Stimulated activated effector memory CD8-positive, alpha-beta T cell treated with anti-CD3 and anti-CD28 coated beads, Interleukin-12 subunit alpha, Interleukin-12 subunit beta, amount 100 ng/mL, for 72 hours (primary cell): ENCODE results near the gene TCF25.
"Not testable (repeated sequence)": the region's sequence is repeated elsewhere in the genome, so short reads cannot be mapped to it uniquely, and the experiment has no call there.

Source experiments
- ATAC-seq: fragments of 150-1000 bp; cut with Tn5 transposase; 2 replicates; pipeline ENCODE4 v1.10.0; 2021
- DNase-seq, 2 donors: peaks; one replicate each; pipeline ENCODE4 v3.0.0; 2021 to 2022; ENCODE audit warnings: low spot score in 2 of 2
- H3K27ac Mint-ChIP-seq: one replicate; pipeline ENCODE4 v1.8.0; 2022; ENCODE audit warnings: mild to moderate bottlenecking, mixed read lengths
- H3K36me3 Mint-ChIP-seq: one replicate; pipeline ENCODE4 v1.8.0; 2022; ENCODE audit warnings: mild to moderate bottlenecking, mixed read lengths
- H3K4me1 Mint-ChIP-seq: one replicate; pipeline ENCODE4 v1.8.0; 2022; ENCODE audit warnings: mixed read lengths
- H3K4me3 Mint-ChIP-seq: one replicate; pipeline ENCODE4 v1.8.0; 2022; ENCODE audit warnings: mild to moderate bottlenecking, mixed read lengths
- H3K9me3 Mint-ChIP-seq: one replicate; pipeline ENCODE4 v1.8.0; 2022; ENCODE audit warnings: mixed read lengths

The TCF25 gene

DNA sequence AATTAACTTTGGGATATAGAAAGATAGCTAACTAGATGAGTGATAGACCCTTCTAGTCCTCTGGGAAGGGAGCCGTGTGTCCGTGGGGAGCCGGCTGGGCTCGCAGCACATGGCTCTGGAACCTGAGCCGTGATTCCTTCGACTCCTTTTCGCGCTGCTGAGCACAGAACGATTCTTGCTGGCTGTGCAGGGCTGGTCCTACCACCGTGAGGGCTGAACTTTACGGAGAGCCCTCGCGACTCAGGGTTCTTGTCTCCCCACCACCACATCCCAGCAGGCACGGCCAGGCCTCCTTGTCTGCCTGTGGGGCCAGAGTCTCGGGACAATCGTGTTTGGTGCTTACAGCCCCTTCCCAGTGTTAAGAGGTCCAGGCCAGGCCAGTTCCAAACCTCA is 13.8 kb upstream of the TCF25 start:
- Mint-ChIP-seq H3K4me1 (peaks cover 34% of the 10 kb centered on the region), H3K9me3 (no peaks in the 10 kb centered on the region), H3K4me3 (no peak overlapping the region), H3K36me3 (no peaks in the 10 kb centered on the region), H3K27ac (no peak overlapping the region)
- DNase-seq, result no peak
- no peak for ATAC-seq

- Mint-ChIP-seq H3K36me3 (no peaks in the 10 kb centered on the region), H3K4me1 (peaks cover 44% of the 10 kb centered on the region), H3K27ac (no peak overlapping the region), H3K4me3 (no peak overlapping the region), H3K9me3 (no peaks in the 10 kb centered on the region)
- ATAC-seq, result peak; percentile 84
- peak; percentile 86 to 92 for DNase-seq
These were observed 12.6 kb upstream of the TCF25 start for GRCh38 chr16:89860747-89861304.

DNA sequence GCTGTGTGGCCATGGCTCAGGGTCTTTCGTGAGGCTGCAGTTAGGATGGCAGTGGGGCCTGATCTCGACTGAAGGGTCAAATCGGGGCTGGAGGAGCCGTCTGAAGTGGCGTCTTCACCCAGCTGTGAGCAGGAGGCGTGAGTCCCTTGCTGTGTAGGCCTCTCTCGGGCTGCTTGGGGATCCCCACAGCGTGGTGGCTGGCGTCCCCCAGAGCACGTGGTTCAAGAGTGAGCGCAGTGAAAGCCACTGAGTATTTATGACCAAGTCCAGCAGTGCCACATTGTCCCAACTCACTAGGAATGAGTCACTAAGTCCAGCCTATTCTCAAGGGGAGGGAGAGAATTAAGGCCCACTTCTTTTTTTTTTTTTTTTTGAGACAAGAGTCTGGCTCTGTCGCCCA is 11.7 kb upstream of the TCF25 start:
- DNase-seq (no peak), ATAC-seq (no peak)
- Mint-ChIP-seq H3K27ac (no peak overlapping the region), H3K4me3 (no peak overlapping the region), H3K4me1 (peaks cover 44% of the 10 kb centered on the region), H3K36me3 (no peaks in the 10 kb centered on the region), H3K9me3 (no peaks in the 10 kb centered on the region)

- peaks cover 44% of the 10 kb centered on the region for H3K4me1 Mint-ChIP-seq
- H3K4me3 Mint-ChIP-seq, result peak overlapping the region; percentile 69
- H3K27ac Mint-ChIP-seq, result peak overlapping the region; percentile 83
- no peaks in the 10 kb centered on the region for H3K9me3 Mint-ChIP-seq
- no peak for DNase-seq
- no peak for ATAC-seq
- no peaks in the 10 kb centered on the region for H3K36me3 Mint-ChIP-seq
These were observed 10.7 kb upstream of the TCF25 start for GRCh38 chr16:89862732-89863131.

- H3K4me3 Mint-ChIP-seq, result peak overlapping the region; percentile 69
- no peaks in the 10 kb centered on the region for H3K36me3 Mint-ChIP-seq
- H3K4me1 Mint-ChIP-seq, result peaks cover 44% of the 10 kb centered on the region
- ATAC-seq, result peak; percentile 66
- H3K9me3 Mint-ChIP-seq, result no peaks in the 10 kb centered on the region
- peak overlapping the region; percentile 83 for H3K27ac Mint-ChIP-seq
- DNase-seq, result peak; percentile 34 to 73
These were observed 9.5 kb upstream of the TCF25 start for GRCh38 chr16:89863741-89864526.

DNA sequence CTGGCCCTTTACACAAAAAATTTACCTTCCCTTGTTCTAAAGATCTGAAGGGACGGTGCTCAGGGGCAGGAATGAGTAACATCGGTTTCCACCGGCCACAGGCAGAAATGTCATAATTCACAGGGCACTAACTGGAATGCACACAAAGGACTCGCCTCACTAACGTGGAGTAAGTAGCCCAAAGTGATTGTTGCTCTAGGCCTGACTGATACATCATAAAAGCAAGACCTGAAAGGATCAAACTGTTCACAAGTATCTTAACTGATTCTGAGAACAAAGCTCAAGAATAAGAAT is 8.9 kb upstream of the TCF25 start:
- DNase-seq (no peak), ATAC-seq (peak; percentile 75)
- Mint-ChIP-seq H3K27ac (peak overlapping the region; percentile 83), H3K4me3 (peak overlapping the region; percentile 69), H3K9me3 (no peaks in the 10 kb centered on the region), H3K4me1 (peaks cover 44% of the 10 kb centered on the region), H3K36me3 (no peaks in the 10 kb centered on the region)

DNA sequence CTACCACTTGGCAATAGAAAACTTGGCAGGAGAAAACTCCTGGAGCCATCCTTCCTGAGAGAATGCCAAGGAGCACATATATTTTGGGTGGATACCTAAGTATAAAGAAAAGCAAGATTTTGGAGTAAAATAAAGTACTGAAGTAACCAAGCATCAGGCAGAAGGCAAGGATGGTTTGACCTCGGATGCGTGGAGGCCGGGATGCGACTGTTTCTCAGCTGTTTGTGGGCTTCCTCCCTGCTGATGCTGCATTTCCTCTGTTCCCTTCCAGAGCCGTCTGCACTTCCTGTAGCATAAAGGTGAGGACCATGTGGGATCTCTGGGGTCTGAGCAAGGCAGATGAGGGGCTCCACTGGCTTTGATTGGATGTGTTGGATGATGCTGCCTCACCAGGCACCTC is 5.5 kb upstream of the TCF25 start:
- ATAC-seq (no peak), DNase-seq (no peak)
- peaks cover 32% of the 10 kb centered on the region for H3K4me1 Mint-ChIP-seq
- H3K36me3 Mint-ChIP-seq, result peaks cover 4% of the 10 kb centered on the region
- no peaks in the 10 kb centered on the region for H3K9me3 Mint-ChIP-seq
- H3K4me3 Mint-ChIP-seq, result no peak overlapping the region
- no peak overlapping the region for H3K27ac Mint-ChIP-seq

GRCh38 chr16:89869911-89870310 is 3.5 kb upstream of the TCF25 start:
- H3K36me3 Mint-ChIP-seq, result peaks cover 24% of the 10 kb centered on the region
- no peak for DNase-seq
- no peaks in the 10 kb centered on the region for H3K9me3 Mint-ChIP-seq
- H3K4me3 Mint-ChIP-seq, result no peak overlapping the region
- peaks cover 14% of the 10 kb centered on the region for H3K4me1 Mint-ChIP-seq
- no peak overlapping the region for H3K27ac Mint-ChIP-seq
- ATAC-seq, result no peak

DNA sequence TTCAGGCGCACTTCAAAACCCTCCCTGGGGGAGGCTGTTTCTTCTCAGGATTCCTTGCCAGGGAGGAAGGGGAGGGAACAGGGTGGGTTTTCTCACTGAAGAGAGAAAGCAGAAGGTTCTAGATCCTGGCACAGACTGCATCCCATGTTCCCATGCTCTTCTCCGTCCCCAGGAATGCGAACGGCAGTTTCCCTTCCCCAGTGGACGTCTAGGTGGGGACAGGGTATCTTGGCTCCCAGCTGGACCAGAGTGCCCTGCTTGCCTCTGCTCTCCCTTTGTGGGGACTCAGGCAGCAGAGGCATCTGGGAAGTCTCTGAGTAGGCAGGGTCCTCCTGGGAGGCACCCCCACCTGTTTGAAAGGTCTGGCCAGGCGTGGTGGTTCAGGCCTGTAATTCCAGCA is 3.0 kb upstream of the TCF25 start:
- ATAC-seq (no peak), DNase-seq (no peak)
- H3K4me3 Mint-ChIP-seq, result no peak overlapping the region
- no peaks in the 10 kb centered on the region for H3K9me3 Mint-ChIP-seq
- H3K4me1 Mint-ChIP-seq, result peaks cover 14% of the 10 kb centered on the region
- H3K36me3 Mint-ChIP-seq, result peaks cover 29% of the 10 kb centered on the region
- H3K27ac Mint-ChIP-seq, result no peak overlapping the region

DNA sequence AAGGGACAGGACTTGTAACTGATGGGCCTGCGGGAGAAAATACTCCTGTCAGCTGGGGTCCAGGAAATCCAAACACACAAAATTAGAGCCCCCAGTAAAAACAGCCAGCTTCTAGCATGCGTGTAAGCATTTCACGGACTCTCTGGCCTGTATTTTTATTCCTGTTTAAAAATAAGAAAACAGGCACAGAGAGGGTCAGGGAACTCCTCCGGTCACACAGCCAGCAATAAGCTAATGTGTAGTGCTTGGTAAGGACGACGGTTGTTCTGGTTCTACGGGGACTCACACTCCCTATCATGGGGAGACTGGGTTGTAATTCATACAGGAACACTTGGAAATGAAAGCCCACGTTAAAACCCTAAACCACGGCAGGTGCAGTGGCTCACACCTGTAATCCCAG is 1.5 kb upstream of the TCF25 start:
- Mint-ChIP-seq H3K9me3 (no peaks in the 10 kb centered on the region), H3K36me3 (peaks cover 41% of the 10 kb centered on the region), H3K27ac (no peak overlapping the region), H3K4me1 (peaks cover 13% of the 10 kb centered on the region), H3K4me3 (peak overlapping the region; percentile 86)
- DNase-seq (no peak), ATAC-seq (no peak)

- DNase-seq, result peak; percentile 92 to 99
- Mint-ChIP-seq H3K36me3 (peaks cover 63% of the 10 kb centered on the region), H3K4me3 (peak overlapping the region; percentile 86), H3K9me3 (no peaks in the 10 kb centered on the region), H3K4me1 (peaks cover 13% of the 10 kb centered on the region), H3K27ac (peak overlapping the region; percentile 98)
- ATAC-seq, result peak; percentile 82
These were observed 739 bp downstream of the TCF25 start for GRCh38 chr16:89873972-89874689.

DNA sequence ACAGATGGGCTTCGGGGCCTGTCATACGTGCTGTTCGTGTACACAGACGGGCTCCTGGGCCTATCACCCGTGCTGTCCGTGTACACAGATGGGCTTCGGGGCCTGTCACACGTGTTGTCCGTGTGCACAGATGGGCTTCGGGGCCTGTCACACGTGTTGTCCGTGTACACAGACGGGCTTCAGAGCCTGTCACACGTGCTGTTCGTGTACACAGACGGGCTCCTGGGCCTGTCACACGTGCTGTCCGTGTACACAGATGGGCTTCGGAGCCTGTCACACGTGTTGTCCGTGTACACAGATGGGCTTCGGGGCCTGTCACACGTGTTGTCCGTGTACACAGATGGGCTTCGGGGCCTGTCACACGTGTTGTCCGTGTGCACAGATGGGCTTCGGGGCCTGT is 5.7 kb downstream of the TCF25 start:
- DNase-seq, H3K9me3 Mint-ChIP-seq, H3K27ac Mint-ChIP-seq, ATAC-seq, H3K4me3 Mint-ChIP-seq: not testable (repeated sequence)
- peaks cover 23% of the 10 kb centered on the region for H3K4me1 Mint-ChIP-seq
- H3K36me3 Mint-ChIP-seq, result peaks cover 92% of the 10 kb centered on the region

- H3K27ac Mint-ChIP-seq, result no peak overlapping the region
- no peak overlapping the region for H3K4me3 Mint-ChIP-seq
- peaks cover 19% of the 10 kb centered on the region for H3K4me1 Mint-ChIP-seq
- ATAC-seq, result no peak
- no peak for DNase-seq
- no peaks in the 10 kb centered on the region for H3K9me3 Mint-ChIP-seq
- peaks cover 92% of the 10 kb centered on the region for H3K36me3 Mint-ChIP-seq
These were observed 7.3 kb downstream of the TCF25 start for GRCh38 chr16:89880477-89881367.

- ATAC-seq (no peak), DNase-seq (no peak)
- peaks cover 92% of the 10 kb centered on the region for H3K36me3 Mint-ChIP-seq
- peaks cover 19% of the 10 kb centered on the region for H3K4me1 Mint-ChIP-seq
- H3K4me3 Mint-ChIP-seq, result no peak overlapping the region
- no peak overlapping the region for H3K27ac Mint-ChIP-seq
- H3K9me3 Mint-ChIP-seq, result no peaks in the 10 kb centered on the region
These were observed 8.0 kb downstream of the TCF25 start for GRCh38 chr16:89881368-89881730.

GRCh38 chr16:89883346-89884040 is 10.1 kb downstream of the TCF25 start:
- Mint-ChIP-seq H3K9me3 (no peaks in the 10 kb centered on the region), H3K27ac (peak overlapping the region; percentile 68), H3K36me3 (peaks cover 95% of the 10 kb centered on the region), H3K4me3 (no peak overlapping the region), H3K4me1 (peaks cover 19% of the 10 kb centered on the region)
- ATAC-seq (no peak), DNase-seq (no peak)
